Brain microvascular endothelial cell (primary cell): ENCODE results near the gene ACTR6.
A peak's percentile ranks its signal among the peaks of the same experiment; 100 is the strongest.

Source experiments
- DNase-seq: peaks from one replicate; pipeline ENCODE4 v3.0.0-alpha.2; 2020
- H3K27ac ChIP-seq: fragments of 250-450 bp; sonication (Bioruptor Pico); 2 replicates; pipeline ENCODE4 v1.5.1; 2020; ENCODE audit warnings: mild to moderate bottlenecking, moderate library complexity
- H3K27me3 ChIP-seq: fragments of 250-450 bp; sonication (Bioruptor Pico); replicated peaks from 2 replicates; pipeline ENCODE4 v1.5.1; 2020; ENCODE audit warnings: mild to moderate bottlenecking
- H3K36me3 ChIP-seq: fragments of 250-450 bp; sonication (Bioruptor Pico); replicated peaks from 2 replicates; pipeline ENCODE4 v1.5.1; 2020; ENCODE audit warnings: mild to moderate bottlenecking
- H3K4me3 ChIP-seq: 2 replicates; pipeline ENCODE4 v1.5.1; 2011; ENCODE audit warnings: low read depth, mild to moderate bottlenecking, control low read depth, low read length, moderate library complexity
- CTCF ChIP-seq: IDR thresholded peaks from 2 replicates; pipeline ENCODE4 v1.5.1; 2011; ENCODE audit warnings: low read depth, mild to moderate bottlenecking, moderate library complexity, low read length, control low read depth, inconsistent platforms; ENCODE audit errors: missing control alignments
- in situ Hi-C: cut with HindIII; loops from 2 replicates; pipeline ENCODE4 v1.10.0; 2017; ENCODE audit warnings: low sequenced_read_pairs, low pct_ligation_motif_present

The ACTR6 gene

GRCh38 chr12:100157427-100157821 lies 43.2 kb upstream of the ACTR6 start:
- no peak for TF ChIP-seq CTCF
- in situ Hi-C loops: no loop called here
- no peak for DNase-seq
- Histone ChIP-seq H3K27ac (no peak overlapping the region), H3K4me3 (no peak overlapping the region), H3K27me3 (no peaks in the 10 kb centered on the region), H3K36me3 (no peaks in the 10 kb centered on the region)

GRCh38 chr12:100158535-100158934 lies 42.1 kb upstream of the ACTR6 start:
- TF ChIP-seq CTCF: no peak
- H3K27ac ChIP-seq: no peak overlapping the region
- in situ Hi-C loops: no loop called here
- H3K36me3 ChIP-seq: no peaks in the 10 kb centered on the region
- DNase-seq: no peak
- H3K4me3 ChIP-seq: no peak overlapping the region
- H3K27me3 ChIP-seq: no peaks in the 10 kb centered on the region

- in situ Hi-C loops: no loop called here
- TF ChIP-seq CTCF: no peak
- Histone ChIP-seq H3K27ac (no peak overlapping the region), H3K4me3 (no peak overlapping the region), H3K36me3 (no peaks in the 10 kb centered on the region), H3K27me3 (no peaks in the 10 kb centered on the region)
- no peak for DNase-seq
Measured at GRCh38 chr12:100159391-100160104, 41.1 kb upstream of the ACTR6 start.

GRCh38 chr12:100163416-100164152 lies 37.0 kb upstream of the ACTR6 start:
- peak; percentile 9 for DNase-seq
- no peaks in the 10 kb centered on the region for H3K36me3 ChIP-seq
- TF ChIP-seq CTCF: no peak

GRCh38 chr12:100164153-100164704 lies 36.4 kb upstream of the ACTR6 start:
- no peak for DNase-seq
- H3K27ac ChIP-seq: no peak overlapping the region
- peak overlapping the region; percentile 38 for H3K4me3 ChIP-seq
- no peaks in the 10 kb centered on the region for H3K27me3 ChIP-seq
- no peak for TF ChIP-seq CTCF
- H3K36me3 ChIP-seq: no peaks in the 10 kb centered on the region
- in situ Hi-C loops: no loop called here

More at GRCh38 chr12:100163416-100164152, 37.0 kb upstream of the ACTR6 start:
- in situ Hi-C loops: no loop called here
- peak overlapping the region; percentile 38 for H3K4me3 ChIP-seq
- H3K27ac ChIP-seq: no peak overlapping the region
- no peaks in the 10 kb centered on the region for H3K27me3 ChIP-seq
